Measurements from ENCODE around the gene THBS4. TPM values are rescaled to one million over a fixed set of nuclear protein-coding genes. Genes with fewer than 3 reads are reported as not detected.

THBS4 gene
- total and polyA plus RNA-seq, 2 experiments from 2014 or later = 0.43 to 0.70 TPM

- Histone ChIP-seq H3K4me1 (ENCODE audit: insufficient read depth) (no peaks in the 10 kb centered on the region), H3K9me2 (ENCODE audit: insufficient read depth) (no peaks in the 10 kb centered on the region), H3K27me3 (replicated peaks; ENCODE audit: insufficient read depth) (no peaks in the 10 kb centered on the region), H2AFZ (no peak overlapping the region), H3K9me3 (ENCODE audit: low read depth) (no peaks in the 10 kb centered on the region), H3K4me3 (no peak overlapping the region), H3K79me2 (ENCODE audit: insufficient read depth) (no peaks in the 10 kb centered on the region), H3K36me3 (ENCODE audit: low read depth) (no peaks in the 10 kb centered on the region), H3K9ac (no peak overlapping the region), H3F3A (ENCODE audit: insufficient read depth) (no peaks in the 10 kb centered on the region), H3K27ac (no peak overlapping the region), H4K20me1 (ENCODE audit: insufficient read depth) (no peaks in the 10 kb centered on the region), H3K4me2 (ENCODE audit: unreplicated experiment) (no peak overlapping the region)
- no peak for TF ChIP-seq EZH2phosphoT487 (IDR thresholded peaks at IDR 0.05; ENCODE audit: insufficient read depth, low read depth)
- TF ChIP-seq EZH2 (IDR thresholded peaks at IDR 0.05; ENCODE audit: insufficient read depth, poor library complexity, severe bottlenecking) = no peak
- in situ Hi-C loops (cut with MboI) = no loop called here
- no peak for DNase-seq
- 57 to 67% methylated on average over 4 of the region's 4 CpGs for WGBS, 2 experiments (ENCODE audit: low coverage in 1 of 2, low lambda C conversion rate in 2 of 2, missing lambda C conversion rate in 2 of 2)
Observed at GRCh38 chr5:80116465-80116864, 81.3 kb downstream of the THBS4 start.

DNA sequence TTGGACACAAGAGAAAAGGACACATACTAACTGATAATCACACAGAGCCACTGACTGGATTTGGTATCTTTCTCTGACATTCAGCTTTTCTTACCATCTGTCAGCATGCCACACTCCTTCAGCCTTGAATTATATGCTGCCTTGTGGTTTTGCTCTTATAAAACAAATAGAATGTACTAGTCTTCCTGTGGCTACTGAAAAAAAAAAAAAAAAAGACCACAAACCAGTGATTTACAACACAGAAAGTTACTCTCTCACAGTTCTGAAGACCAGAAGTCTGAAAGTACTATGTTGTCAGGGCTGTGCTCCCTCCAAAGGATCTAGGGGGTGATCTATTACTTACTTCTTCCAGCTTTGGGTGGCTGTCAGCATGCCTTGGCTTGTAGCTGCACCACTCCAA is 82.3 kb downstream of the THBS4 start:
- in situ Hi-C loops (cut with MboI) = no loop called here
- Histone ChIP-seq H3K4me2 (ENCODE audit: unreplicated experiment) (no peak overlapping the region), H3K4me1 (ENCODE audit: insufficient read depth) (no peaks in the 10 kb centered on the region), H3F3A (ENCODE audit: insufficient read depth) (no peaks in the 10 kb centered on the region), H3K4me3 (no peak overlapping the region), H3K79me2 (ENCODE audit: insufficient read depth) (no peaks in the 10 kb centered on the region), H3K27me3 (replicated peaks; ENCODE audit: insufficient read depth) (no peaks in the 10 kb centered on the region), H3K9me3 (ENCODE audit: low read depth) (no peaks in the 10 kb centered on the region), H3K36me3 (ENCODE audit: low read depth) (no peaks in the 10 kb centered on the region), H2AFZ (no peak overlapping the region), H3K27ac (no peak overlapping the region), H4K20me1 (ENCODE audit: insufficient read depth) (no peaks in the 10 kb centered on the region), H3K9me2 (ENCODE audit: insufficient read depth) (no peaks in the 10 kb centered on the region), H3K9ac (no peak overlapping the region)
- no peak for DNase-seq
- TF ChIP-seq EZH2phosphoT487 (IDR thresholded peaks at IDR 0.05; ENCODE audit: insufficient read depth, low read depth) (no peak), EZH2 (IDR thresholded peaks at IDR 0.05; ENCODE audit: insufficient read depth, poor library complexity, severe bottlenecking) (no peak)

DNA sequence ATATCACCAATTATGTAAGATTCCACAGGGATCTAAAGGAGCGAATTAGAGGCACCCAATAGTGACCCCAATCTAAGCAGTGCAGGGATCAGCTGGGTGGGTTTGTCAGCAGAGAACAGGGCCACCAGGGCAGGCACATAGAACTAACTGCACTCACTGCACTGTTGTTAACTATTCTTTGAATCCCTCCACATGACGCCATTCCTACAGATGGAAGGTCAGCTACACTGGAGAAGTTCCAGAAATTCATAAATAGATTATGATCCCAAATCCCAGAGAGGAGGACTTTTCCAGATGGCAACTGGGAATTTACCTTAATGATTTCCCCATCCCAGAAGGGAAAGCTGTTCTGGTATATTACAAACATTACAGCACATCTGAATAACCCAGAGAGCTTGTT is 84.2 kb downstream of the THBS4 start:
- Histone ChIP-seq H3F3A (ENCODE audit: insufficient read depth) (no peaks in the 10 kb centered on the region), H3K36me3 (ENCODE audit: low read depth) (no peaks in the 10 kb centered on the region), H3K4me3 (no peak overlapping the region), H3K79me2 (ENCODE audit: insufficient read depth) (no peaks in the 10 kb centered on the region), H3K4me2 (ENCODE audit: unreplicated experiment) (no peak overlapping the region), H3K27me3 (replicated peaks; ENCODE audit: insufficient read depth) (no peaks in the 10 kb centered on the region), H3K9ac (no peak overlapping the region), H3K27ac (no peak overlapping the region), H3K9me2 (ENCODE audit: insufficient read depth) (no peaks in the 10 kb centered on the region), H3K9me3 (ENCODE audit: low read depth) (no peaks in the 10 kb centered on the region), H2AFZ (no peak overlapping the region), H3K4me1 (ENCODE audit: insufficient read depth) (no peaks in the 10 kb centered on the region), H4K20me1 (ENCODE audit: insufficient read depth) (no peaks in the 10 kb centered on the region)
- WGBS, 2 experiments (ENCODE audit: low coverage in 1 of 2, low lambda C conversion rate in 2 of 2, missing lambda C conversion rate in 2 of 2) = 91 to 97% methylated on average over 2 of the region's 2 CpGs
- in situ Hi-C loops (cut with MboI) = no loop called here
- DNase-seq = no peak
- TF ChIP-seq EZH2phosphoT487 (IDR thresholded peaks at IDR 0.05; ENCODE audit: insufficient read depth, low read depth) = no peak
- TF ChIP-seq EZH2 (IDR thresholded peaks at IDR 0.05; ENCODE audit: insufficient read depth, poor library complexity, severe bottlenecking) = no peak

DNA sequence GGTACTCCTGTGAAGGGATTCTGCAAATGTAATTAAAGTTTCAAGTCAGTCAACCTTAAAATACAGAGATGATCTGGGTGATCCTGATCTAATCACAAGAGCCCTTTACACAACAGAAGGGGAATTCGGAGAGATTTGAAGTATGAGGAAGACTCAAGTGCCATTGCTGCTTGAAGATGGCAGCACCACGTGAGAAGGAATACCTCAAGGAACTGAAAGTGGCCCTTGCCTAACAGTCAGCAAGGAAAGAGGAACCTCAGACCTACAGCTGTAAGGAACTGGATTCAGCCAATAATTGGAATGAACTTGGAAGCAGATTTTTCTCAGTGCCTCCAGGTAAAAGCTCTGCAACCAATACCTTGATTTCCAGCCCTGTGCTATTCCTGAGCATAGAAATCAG is 87.4 kb downstream of the THBS4 start:
- WGBS, 2 experiments (ENCODE audit: low coverage in 1 of 2, low lambda C conversion rate in 2 of 2, missing lambda C conversion rate in 2 of 2) = 55 to 68% methylated on average over 2 of the region's 2 CpGs
- no peaks in the 10 kb centered on the region for H3K79me2 ChIP-seq (ENCODE audit: insufficient read depth)

More for the DNA sequence above, 87.4 kb downstream of the THBS4 start:
- no peak for DNase-seq
- Histone ChIP-seq H3K27ac (no peak overlapping the region), H3K4me3 (no peak overlapping the region), H3K4me2 (ENCODE audit: unreplicated experiment) (no peak overlapping the region), H3F3A (ENCODE audit: insufficient read depth) (peaks cover 15% of the 10 kb centered on the region), H3K4me1 (ENCODE audit: insufficient read depth) (peaks cover 10% of the 10 kb centered on the region), H3K9ac (no peak overlapping the region), H4K20me1 (ENCODE audit: insufficient read depth) (no peaks in the 10 kb centered on the region), H3K27me3 (replicated peaks; ENCODE audit: insufficient read depth) (no peaks in the 10 kb centered on the region), H3K36me3 (ENCODE audit: low read depth) (no peaks in the 10 kb centered on the region), H3K9me2 (ENCODE audit: insufficient read depth) (no peaks in the 10 kb centered on the region), H2AFZ (no peak overlapping the region), H3K9me3 (ENCODE audit: low read depth) (no peaks in the 10 kb centered on the region)
- in situ Hi-C loops (cut with MboI) = no loop called here
- TF ChIP-seq EZH2phosphoT487 (IDR thresholded peaks at IDR 0.05; ENCODE audit: insufficient read depth, low read depth) (no peak), EZH2 (IDR thresholded peaks at IDR 0.05; ENCODE audit: insufficient read depth, poor library complexity, severe bottlenecking) (no peak)
